HG03342 (cell line): ENCODE measurements around the gene KIF26A.

ENCODE experiments used
- ATAC-seq: cut with Tn5 transposase; IDR thresholded peaks from one replicate; pipeline ENCODE4 v1.9.1; 2021; ENCODE audit warnings: mild to moderate bottlenecking, moderate library complexity; ENCODE audit not compliant: unreplicated experiment

KIF26A gene

GRCh38 chr14:104112113-104112505, 26.3 kb upstream of the KIF26A start:
- ATAC-seq, result no peak

- ATAC-seq, result no peak
These were observed 25.5 kb upstream of the KIF26A start for GRCh38 chr14:104112609-104113571.

GRCh38 chr14:104113631-104114420, 24.6 kb upstream of the KIF26A start:
- no peak for ATAC-seq

GRCh38 chr14:104114421-104115130, 23.8 kb upstream of the KIF26A start:
- ATAC-seq, result no peak

GRCh38 chr14:104115131-104115600, 23.2 kb upstream of the KIF26A start:
- no peak for ATAC-seq

- ATAC-seq, result no peak
These were observed 22.6 kb upstream of the KIF26A start for GRCh38 chr14:104115691-104116287.

GRCh38 chr14:104116288-104116755, 22.1 kb upstream of the KIF26A start:
- no peak for ATAC-seq

GRCh38 chr14:104116756-104117340, 21.5 kb upstream of the KIF26A start:
- no peak for ATAC-seq

- no peak for ATAC-seq
These were observed 20.9 kb upstream of the KIF26A start for GRCh38 chr14:104117341-104118005.

- no peak for ATAC-seq
These were observed 20.2 kb upstream of the KIF26A start for GRCh38 chr14:104118006-104118844.

GRCh38 chr14:104119119-104119487, 19.3 kb upstream of the KIF26A start:
- no peak for ATAC-seq

GRCh38 chr14:104119488-104120251, 18.7 kb upstream of the KIF26A start:
- no peak for ATAC-seq

- ATAC-seq, result no peak
These were observed 18.1 kb upstream of the KIF26A start for GRCh38 chr14:104120281-104120741.

- no peak for ATAC-seq
These were observed 17.2 kb upstream of the KIF26A start for GRCh38 chr14:104121142-104121541.

- no peak for ATAC-seq
These were observed 14.5 kb upstream of the KIF26A start for GRCh38 chr14:104123879-104124278.

- ATAC-seq, result no peak
These were observed 13.4 kb upstream of the KIF26A start for GRCh38 chr14:104125011-104125410.

- ATAC-seq, result no peak
These were observed 11.6 kb upstream of the KIF26A start for GRCh38 chr14:104126753-104127152.

GRCh38 chr14:104128981-104129380, 9.4 kb upstream of the KIF26A start:
- ATAC-seq, result no peak
